ENCODE measurements around the gene CAST.

CAST gene

DNA sequence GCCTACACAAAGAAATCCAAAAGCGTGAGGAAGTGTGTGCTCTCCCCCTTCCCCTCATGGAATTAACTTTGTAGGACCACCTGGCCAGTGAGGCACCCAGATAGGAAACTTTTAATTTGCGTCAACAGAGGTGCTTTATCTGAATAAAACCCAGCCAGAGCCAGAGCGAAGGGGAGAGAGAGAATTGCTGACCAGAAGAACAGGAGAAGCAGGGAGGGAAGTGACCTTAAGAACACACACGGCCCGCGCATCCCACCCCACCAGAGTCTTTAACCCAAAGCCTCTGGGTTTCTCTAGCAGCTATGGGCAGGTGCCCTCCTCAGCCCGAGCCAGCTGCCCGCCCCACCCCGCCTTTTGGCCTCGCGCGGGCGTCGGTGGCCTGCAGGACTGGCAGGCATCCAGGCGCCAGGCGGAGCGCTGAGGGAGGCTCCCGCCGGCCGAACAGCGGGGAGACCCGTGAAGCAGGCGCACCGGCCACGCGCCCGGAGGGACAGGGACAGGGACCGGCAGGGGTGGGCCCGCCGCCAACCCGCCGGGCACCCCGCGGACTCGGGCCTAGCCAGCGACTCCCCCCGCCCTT is 145.0 kb downstream of the CAST start:
- TF ChIP-seq, protein P1, sequence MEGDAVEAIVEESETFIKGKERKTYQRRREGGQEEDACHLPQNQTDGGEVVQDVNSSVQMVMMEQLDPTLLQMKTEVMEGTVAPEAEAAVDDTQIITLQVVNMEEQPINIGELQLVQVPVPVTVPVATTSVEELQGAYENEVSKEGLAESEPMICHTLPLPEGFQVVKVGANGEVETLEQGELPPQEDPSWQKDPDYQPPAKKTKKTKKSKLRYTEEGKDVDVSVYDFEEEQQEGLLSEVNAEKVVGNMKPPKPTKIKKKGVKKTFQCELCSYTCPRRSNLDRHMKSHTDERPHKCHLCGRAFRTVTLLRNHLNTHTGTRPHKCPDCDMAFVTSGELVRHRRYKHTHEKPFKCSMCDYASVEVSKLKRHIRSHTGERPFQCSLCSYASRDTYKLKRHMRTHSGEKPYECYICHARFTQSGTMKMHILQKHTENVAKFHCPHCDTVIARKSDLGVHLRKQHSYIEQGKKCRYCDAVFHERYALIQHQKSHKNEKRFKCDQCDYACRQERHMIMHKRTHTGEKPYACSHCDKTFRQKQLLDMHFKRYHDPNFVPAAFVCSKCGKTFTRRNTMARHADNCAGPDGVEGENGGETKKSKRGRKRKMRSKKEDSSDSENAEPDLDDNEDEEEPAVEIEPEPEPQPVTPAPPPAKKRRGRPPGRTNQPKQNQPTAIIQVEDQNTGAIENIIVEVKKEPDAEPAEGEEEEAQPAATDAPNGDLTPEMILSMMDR (IDR thresholded peaks at IDR 0.05; ENCODE audit: low read depth, low read length), result no peak
- peak; percentile 58 to 74 for DNase-seq (ENCODE audit: low read depth in 2 of 2)
- peak overlapping the region; percentile 68 to 86 for H3K4me3 ChIP-seq (replicated peaks in 1 of 2; ENCODE audit: low read depth in 2 of 2, low read length in 2 of 2)

- TF ChIP-seq, protein P1 (IDR thresholded peaks at IDR 0.05; ENCODE audit: low read depth, low read length), result no peak
- peak overlapping the region; percentile 68 to 86 for H3K4me3 ChIP-seq (replicated peaks in 1 of 2; ENCODE audit: low read depth in 2 of 2, low read length in 2 of 2)
- no peak for DNase-seq (ENCODE audit: low read depth in 2 of 2)
These were observed 146.3 kb downstream of the CAST start for GRCh38 chr5:96808541-96808828.

- H3K4me3 ChIP-seq (replicated peaks in 1 of 2; ENCODE audit: low read depth in 2 of 2, low read length in 2 of 2), result peak overlapping the region in 1 of 2 donors; percentile 86
- TF ChIP-seq, protein P1 (IDR thresholded peaks at IDR 0.05; ENCODE audit: low read depth, low read length), result no peak
- no peak for DNase-seq (ENCODE audit: low read depth in 2 of 2)
These were observed 146.8 kb downstream of the CAST start for GRCh38 chr5:96808868-96809558.

GRCh38 chr5:96809921-96810320 is 147.7 kb downstream of the CAST start:
- TF ChIP-seq, protein P1 (IDR thresholded peaks at IDR 0.05; ENCODE audit: low read depth, low read length), result no peak

DNA sequence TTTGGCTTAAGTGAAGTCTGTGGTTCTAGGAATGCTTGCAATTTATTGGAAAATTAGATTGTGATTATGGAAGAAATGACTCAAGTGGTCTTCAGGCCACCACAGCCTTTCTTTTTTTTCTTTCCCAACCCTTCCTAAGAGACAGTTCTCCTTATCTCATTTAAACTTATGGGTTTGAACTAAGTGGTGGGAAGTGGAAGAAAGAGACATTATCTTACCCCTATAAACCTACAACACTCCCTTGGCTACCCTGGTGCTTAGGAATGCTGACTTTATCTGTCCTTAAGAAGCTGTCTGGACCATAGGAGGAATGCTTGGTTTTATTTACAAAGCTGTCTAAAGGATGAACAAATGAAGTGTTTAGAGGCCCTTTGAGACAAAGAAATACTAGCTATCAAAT is 150.7 kb downstream of the CAST start:
- TF ChIP-seq, protein P1 (IDR thresholded peaks at IDR 0.05; ENCODE audit: low read depth, low read length), result no peak
- DNase-seq (ENCODE audit: low read depth in 2 of 2), result no peak
- no peak overlapping the region for H3K4me3 ChIP-seq (replicated peaks in 1 of 2; ENCODE audit: low read depth in 2 of 2, low read length in 2 of 2)

More at GRCh38 chr5:96809921-96810320, 147.7 kb downstream of the CAST start:
- H3K4me3 ChIP-seq (replicated peaks in 1 of 2; ENCODE audit: low read depth in 2 of 2, low read length in 2 of 2), result no peak overlapping the region
- no peak for DNase-seq (ENCODE audit: low read depth in 2 of 2)

DNA sequence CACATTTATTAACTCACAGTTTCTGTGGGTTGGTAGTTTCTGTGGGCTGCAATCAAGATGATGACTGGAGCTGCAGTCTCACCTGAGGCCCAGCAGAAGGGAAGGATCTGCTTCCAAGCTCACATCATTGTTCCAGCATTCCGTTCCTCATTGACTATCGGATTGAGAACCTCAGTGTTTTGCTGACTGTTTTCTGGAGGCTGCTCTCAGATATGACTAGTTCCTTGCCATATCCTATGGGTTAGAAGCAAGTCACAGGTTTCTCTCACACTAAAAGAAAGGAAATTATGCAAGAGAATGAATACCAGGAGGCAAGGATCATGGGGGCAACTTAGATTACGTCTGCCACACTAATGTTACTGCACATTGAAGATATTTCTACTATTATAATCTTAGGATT is 151.9 kb downstream of the CAST start:
- DNase-seq (ENCODE audit: low read depth in 2 of 2), result no peak
- TF ChIP-seq, protein P1 (IDR thresholded peaks at IDR 0.05; ENCODE audit: low read depth, low read length), result no peak
- no peak overlapping the region for H3K4me3 ChIP-seq (replicated peaks in 1 of 2; ENCODE audit: low read depth in 2 of 2, low read length in 2 of 2)
